ENCODE results near the gene SLC25A26. TPM values are rescaled to one million over a fixed set of nuclear protein-coding genes. Genes with fewer than 3 reads are reported as not detected.

Gene SLC25A26
- total RNA-seq, 1 donor = 14.0 TPM

GRCh38 chr3:66355997-66356396 is 135.2 kb downstream of the SLC25A26 start:
- no peak overlapping the region for H3K4me3 ChIP-seq (ENCODE audit: low read depth, low read length)
- no peak for DNase-seq (ENCODE audit: low read depth)
- no peak for TF ChIP-seq CTCF (IDR thresholded peaks at IDR 0.05; ENCODE audit: insufficient read depth, low read length)

DNA sequence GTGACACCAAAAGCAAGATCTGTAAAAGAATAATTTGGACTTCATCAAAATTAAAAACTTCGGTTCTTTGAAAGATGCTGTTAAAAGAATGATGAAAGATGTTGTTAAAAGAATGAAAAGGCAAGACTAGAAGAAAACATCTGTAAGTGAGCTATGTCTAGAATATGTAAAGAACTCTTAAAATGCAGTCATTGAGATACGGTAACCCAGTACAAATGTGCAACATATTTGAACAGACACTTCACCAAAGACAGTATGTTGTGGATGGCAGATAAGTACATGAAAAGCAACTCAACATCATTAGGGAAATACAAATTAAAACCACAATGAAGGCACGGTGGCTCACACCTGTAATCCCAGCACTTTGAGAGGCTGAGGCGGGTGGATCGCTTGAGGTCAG is 140.6 kb downstream of the SLC25A26 start:
- no peak for TF ChIP-seq CTCF (IDR thresholded peaks at IDR 0.05; ENCODE audit: insufficient read depth, low read length)
- H3K4me3 ChIP-seq (ENCODE audit: low read depth, low read length) = no peak overlapping the region
- no peak for DNase-seq (ENCODE audit: low read depth)

- H3K4me3 ChIP-seq (ENCODE audit: low read depth, low read length) = no peak overlapping the region
- DNase-seq (ENCODE audit: low read depth) = peak; percentile 51
- TF ChIP-seq CTCF (IDR thresholded peaks at IDR 0.05; ENCODE audit: insufficient read depth, low read length) = no peak
These were observed 141.7 kb downstream of the SLC25A26 start for GRCh38 chr3:66362541-66362941.

- no peak for DNase-seq (ENCODE audit: low read depth)
- no peak overlapping the region for H3K4me3 ChIP-seq (ENCODE audit: low read depth, low read length)
- TF ChIP-seq CTCF (IDR thresholded peaks at IDR 0.05; ENCODE audit: insufficient read depth, low read length) = no peak
These were observed 142.3 kb downstream of the SLC25A26 start for GRCh38 chr3:66363148-66363547.

GRCh38 chr3:66365080-66365479 is 144.3 kb downstream of the SLC25A26 start:
- H3K4me3 ChIP-seq (ENCODE audit: low read depth, low read length) = no peak overlapping the region
- no peak for TF ChIP-seq CTCF (IDR thresholded peaks at IDR 0.05; ENCODE audit: insufficient read depth, low read length)
- no peak for DNase-seq (ENCODE audit: low read depth)

- no peak for DNase-seq (ENCODE audit: low read depth)
- H3K4me3 ChIP-seq (ENCODE audit: low read depth, low read length) = no peak overlapping the region
- no peak for TF ChIP-seq CTCF (IDR thresholded peaks at IDR 0.05; ENCODE audit: insufficient read depth, low read length)
These were observed 145.9 kb downstream of the SLC25A26 start for GRCh38 chr3:66366747-66367146.

GRCh38 chr3:66367979-66368378 is 147.2 kb downstream of the SLC25A26 start:
- TF ChIP-seq CTCF (IDR thresholded peaks at IDR 0.05; ENCODE audit: insufficient read depth, low read length) = no peak
- no peak for DNase-seq (ENCODE audit: low read depth)
- H3K4me3 ChIP-seq (ENCODE audit: low read depth, low read length) = no peak overlapping the region
